ENCODE data around the gene YEATS2. TPM values are rescaled to one million over a fixed set of nuclear protein-coding genes. Genes with fewer than 3 reads are reported as not detected.

Gene YEATS2
- total and polyA plus RNA-seq, 2 experiments from 2014 or later = 15.2 to 72.8 TPM

DNA sequence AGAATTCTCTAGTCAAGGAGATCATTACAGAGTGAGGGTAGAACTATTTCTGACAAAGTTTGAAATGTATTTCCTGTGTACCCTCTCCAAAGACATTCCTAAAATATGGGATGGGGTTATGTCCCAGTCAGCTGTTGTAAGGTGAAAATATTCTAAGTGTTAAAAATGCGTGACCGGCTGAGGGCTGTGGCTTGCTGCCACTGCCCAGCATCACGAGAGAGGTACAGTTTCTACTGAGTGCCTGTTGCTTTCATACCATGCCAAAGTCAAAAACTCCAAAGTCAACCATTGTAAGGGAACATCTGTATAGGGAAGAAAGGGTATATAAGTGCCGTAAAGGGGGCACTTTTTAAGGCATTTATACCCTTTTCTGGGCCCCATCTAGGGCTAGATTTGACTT is 96.9 kb downstream of the YEATS2 start (continued):
- TF ChIP-seq, protein P1, sequence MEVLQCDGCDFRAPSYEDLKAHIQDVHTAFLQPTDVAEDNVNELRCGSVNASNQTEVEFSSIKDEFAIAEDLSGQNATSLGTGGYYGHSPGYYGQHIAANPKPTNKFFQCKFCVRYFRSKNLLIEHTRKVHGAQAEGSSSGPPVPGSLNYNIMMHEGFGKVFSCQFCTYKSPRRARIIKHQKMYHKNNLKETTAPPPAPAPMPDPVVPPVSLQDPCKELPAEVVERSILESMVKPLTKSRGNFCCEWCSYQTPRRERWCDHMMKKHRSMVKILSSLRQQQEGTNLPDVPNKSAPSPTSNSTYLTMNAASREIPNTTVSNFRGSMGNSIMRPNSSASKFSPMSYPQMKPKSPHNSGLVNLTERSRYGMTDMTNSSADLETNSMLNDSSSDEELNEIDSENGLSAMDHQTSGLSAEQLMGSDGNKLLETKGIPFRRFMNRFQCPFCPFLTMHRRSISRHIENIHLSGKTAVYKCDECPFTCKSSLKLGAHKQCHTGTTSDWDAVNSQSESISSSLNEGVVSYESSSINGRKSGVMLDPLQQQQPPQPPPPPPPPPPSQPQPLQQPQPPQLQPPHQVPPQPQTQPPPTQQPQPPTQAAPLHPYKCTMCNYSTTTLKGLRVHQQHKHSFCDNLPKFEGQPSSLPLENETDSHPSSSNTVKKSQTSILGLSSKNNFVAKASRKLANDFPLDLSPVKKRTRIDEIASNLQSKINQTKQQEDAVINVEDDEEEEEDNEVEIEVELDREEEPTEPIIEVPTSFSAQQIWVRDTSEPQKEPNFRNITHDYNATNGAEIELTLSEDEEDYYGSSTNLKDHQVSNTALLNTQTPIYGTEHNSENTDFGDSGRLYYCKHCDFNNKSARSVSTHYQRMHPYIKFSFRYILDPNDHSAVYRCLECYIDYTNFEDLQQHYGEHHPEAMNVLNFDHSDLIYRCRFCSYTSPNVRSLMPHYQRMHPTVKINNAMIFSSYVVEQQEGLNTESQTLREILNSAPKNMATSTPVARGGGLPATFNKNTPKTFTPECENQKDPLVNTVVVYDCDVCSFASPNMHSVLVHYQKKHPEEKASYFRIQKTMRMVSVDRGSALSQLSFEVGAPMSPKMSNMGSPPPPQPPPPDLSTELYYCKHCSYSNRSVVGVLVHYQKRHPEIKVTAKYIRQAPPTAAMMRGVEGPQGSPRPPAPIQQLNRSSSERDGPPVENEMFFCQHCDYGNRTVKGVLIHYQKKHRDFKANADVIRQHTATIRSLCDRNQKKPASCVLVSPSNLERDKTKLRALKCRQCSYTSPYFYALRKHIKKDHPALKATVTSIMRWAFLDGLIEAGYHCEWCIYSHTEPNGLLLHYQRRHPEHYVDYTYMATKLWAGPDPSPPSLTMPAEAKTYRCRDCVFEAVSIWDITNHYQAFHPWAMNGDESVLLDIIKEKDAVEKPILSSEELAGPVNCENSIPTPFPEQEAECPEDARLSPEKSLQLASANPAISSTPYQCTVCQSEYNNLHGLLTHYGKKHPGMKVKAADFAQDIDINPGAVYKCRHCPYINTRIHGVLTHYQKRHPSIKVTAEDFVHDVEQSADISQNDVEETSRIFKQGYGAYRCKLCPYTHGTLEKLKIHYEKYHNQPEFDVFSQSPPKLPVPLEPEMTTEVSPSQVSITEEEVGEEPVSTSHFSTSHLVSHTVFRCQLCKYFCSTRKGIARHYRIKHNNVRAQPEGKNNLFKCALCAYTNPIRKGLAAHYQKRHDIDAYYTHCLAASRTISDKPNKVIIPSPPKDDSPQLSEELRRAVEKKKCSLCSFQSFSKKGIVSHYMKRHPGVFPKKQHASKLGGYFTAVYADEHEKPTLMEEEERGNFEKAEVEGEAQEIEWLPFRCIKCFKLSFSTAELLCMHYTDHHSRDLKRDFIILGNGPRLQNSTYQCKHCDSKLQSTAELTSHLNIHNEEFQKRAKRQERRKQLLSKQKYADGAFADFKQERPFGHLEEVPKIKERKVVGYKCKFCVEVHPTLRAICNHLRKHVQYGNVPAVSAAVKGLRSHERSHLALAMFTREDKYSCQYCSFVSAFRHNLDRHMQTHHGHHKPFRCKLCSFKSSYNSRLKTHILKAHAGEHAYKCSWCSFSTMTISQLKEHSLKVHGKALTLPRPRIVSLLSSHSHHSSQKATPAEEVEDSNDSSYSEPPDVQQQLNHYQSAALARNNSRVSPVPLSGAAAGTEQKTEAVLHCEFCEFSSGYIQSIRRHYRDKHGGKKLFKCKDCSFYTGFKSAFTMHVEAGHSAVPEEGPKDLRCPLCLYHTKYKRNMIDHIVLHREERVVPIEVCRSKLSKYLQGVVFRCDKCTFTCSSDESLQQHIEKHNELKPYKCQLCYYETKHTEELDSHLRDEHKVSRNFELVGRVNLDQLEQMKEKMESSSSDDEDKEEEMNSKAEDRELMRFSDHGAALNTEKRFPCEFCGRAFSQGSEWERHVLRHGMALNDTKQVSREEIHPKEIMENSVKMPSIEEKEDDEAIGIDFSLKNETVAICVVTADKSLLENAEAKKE (CRISPR knock-in tag; IDR thresholded peaks at IDR 0.05) = no peak
- TF ChIP-seq STAT1 (IDR thresholded peaks at IDR 0.05; ENCODE audit: unreplicated experiment) (no peak), ZNF114 (CRISPR knock-in tag; IDR thresholded peaks at IDR 0.05) (no peak), ZNF331 (CRISPR knock-in tag; IDR thresholded peaks at IDR 0.05; ENCODE audit: low read depth) (no peak), POLR2AphosphoS5 (IDR thresholded peaks at IDR 0.05; ENCODE audit: low read depth) (no peak), JUNB (IDR thresholded peaks at IDR 0.05; ENCODE audit: unreplicated experiment) (no peak), EZH2phosphoT487 (IDR thresholded peaks at IDR 0.05; ENCODE audit: unreplicated experiment) (no peak)
- TF ChIP-seq, protein P2, sequence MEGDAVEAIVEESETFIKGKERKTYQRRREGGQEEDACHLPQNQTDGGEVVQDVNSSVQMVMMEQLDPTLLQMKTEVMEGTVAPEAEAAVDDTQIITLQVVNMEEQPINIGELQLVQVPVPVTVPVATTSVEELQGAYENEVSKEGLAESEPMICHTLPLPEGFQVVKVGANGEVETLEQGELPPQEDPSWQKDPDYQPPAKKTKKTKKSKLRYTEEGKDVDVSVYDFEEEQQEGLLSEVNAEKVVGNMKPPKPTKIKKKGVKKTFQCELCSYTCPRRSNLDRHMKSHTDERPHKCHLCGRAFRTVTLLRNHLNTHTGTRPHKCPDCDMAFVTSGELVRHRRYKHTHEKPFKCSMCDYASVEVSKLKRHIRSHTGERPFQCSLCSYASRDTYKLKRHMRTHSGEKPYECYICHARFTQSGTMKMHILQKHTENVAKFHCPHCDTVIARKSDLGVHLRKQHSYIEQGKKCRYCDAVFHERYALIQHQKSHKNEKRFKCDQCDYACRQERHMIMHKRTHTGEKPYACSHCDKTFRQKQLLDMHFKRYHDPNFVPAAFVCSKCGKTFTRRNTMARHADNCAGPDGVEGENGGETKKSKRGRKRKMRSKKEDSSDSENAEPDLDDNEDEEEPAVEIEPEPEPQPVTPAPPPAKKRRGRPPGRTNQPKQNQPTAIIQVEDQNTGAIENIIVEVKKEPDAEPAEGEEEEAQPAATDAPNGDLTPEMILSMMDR (conservative IDR thresholded peaks at IDR 0.05; ENCODE audit: low read depth in 2 of 2) = no peak

DNA sequence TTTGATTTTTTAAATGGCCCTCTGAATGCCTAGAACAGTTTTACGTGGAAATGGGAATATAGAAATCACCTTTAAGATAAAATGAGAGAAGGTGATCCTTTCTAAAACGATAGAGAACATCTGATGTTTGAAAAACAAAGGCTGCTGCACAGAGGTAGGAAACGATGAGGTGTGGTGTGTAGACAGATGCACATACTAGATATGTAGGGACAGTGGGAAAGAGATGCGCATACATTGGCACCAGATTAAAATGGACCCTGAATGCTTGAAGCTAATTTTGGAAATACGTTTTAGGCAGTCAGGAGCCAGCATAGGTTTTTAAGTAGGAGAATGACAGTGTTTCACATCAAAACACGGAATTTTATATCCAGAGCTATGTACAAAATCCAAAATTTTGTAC is 98.8 kb downstream of the YEATS2 start:
- Histone ChIP-seq H3K79me2 (replicated peaks; ENCODE audit: insufficient read depth) (no peaks in the 10 kb centered on the region), H3K27ac (ENCODE audit: low read depth) (no peak overlapping the region), H3K4me3 (no peak overlapping the region), H4K20me1 (replicated peaks; ENCODE audit: insufficient read depth) (peaks cover 3% of the 10 kb centered on the region), H2AFZ (no peak overlapping the region), H3K27me3 (ENCODE audit: insufficient read depth) (no peaks in the 10 kb centered on the region), H3K36me3 (ENCODE audit: insufficient read depth) (peaks cover 22% of the 10 kb centered on the region), H3F3A (replicated peaks; ENCODE audit: low read depth) (no peaks in the 10 kb centered on the region), H3K9me2 (ENCODE audit: insufficient read depth) (no peaks in the 10 kb centered on the region), H3K4me2 (no peak overlapping the region), H3K4me1 (ENCODE audit: insufficient read depth) (no peaks in the 10 kb centered on the region)
- DNase-seq (ENCODE audit: low spot score) = no peak
- ATAC-seq = no peak
- Mint-ChIP-seq H3K27me3 (ENCODE audit: insufficient read depth, low read depth, poor library complexity) (no peaks in the 10 kb centered on the region), H3K9me3 (no peaks in the 10 kb centered on the region), H3K4me1 (no peaks in the 10 kb centered on the region), H3K4me3 (no peak overlapping the region), H3K27ac (no peak overlapping the region), H3K36me3 (ENCODE audit: low read depth) (peaks cover 66% of the 10 kb centered on the region)
- TF ChIP-seq, protein P2 (conservative IDR thresholded peaks at IDR 0.05; ENCODE audit: low read depth in 2 of 2) = no peak
- no peak for TF ChIP-seq EZH2phosphoT487 (IDR thresholded peaks at IDR 0.05; ENCODE audit: unreplicated experiment)
- no peak for TF ChIP-seq POLR2AphosphoS5 (IDR thresholded peaks at IDR 0.05; ENCODE audit: low read depth)

Measured in GM23338 (cell line).